Neutrophil (primary cell): Measurements from ENCODE around the gene PLSCR4.

Experiments used
- H3K27ac ChIP-seq: fragments of 200-600 bp; sonication (generic); 2 replicates; pipeline ENCODE4 v1.5.1; 2016; ENCODE audit warnings: mild to moderate bottlenecking, moderate library complexity
- H3K27me3 ChIP-seq: fragments of 200-600 bp; sonication (generic); 2 replicates; pipeline ENCODE4 v1.6.0; 2016; ENCODE audit warnings: mild to moderate bottlenecking
- H3K36me3 ChIP-seq: fragments of 200-600 bp; sonication (generic); 2 replicates; pipeline ENCODE4 v1.5.1; 2017
- H3K4me1 ChIP-seq, 2 experiments: fragments of 200-600 bp in 1 of 2; sonication (generic) in 1 of 2; 1 replicate in 1 of 2; 2 replicates in 1 of 2; pipeline versions ENCODE4 v1.5.1 to v1.6.1; 2013 to 2016; ENCODE audit warnings: low read depth in 1 of 2, low read length in 1 of 2, mild to moderate bottlenecking in 1 of 2, moderate library complexity in 1 of 2; ENCODE audit not compliant: control insufficient read depth in 1 of 2, insufficient read depth in 1 of 2
- H3K4me3 ChIP-seq, 2 experiments: fragments of 200-600 bp in 1 of 2; sonication (generic) in 1 of 2; 1 replicate in 1 of 2; 2 replicates in 1 of 2; pipeline ENCODE4 v1.5.1; 2013 to 2016; ENCODE audit warnings: low read depth in 1 of 2, low read length in 1 of 2, mild to moderate bottlenecking in 1 of 2, moderate library complexity in 1 of 2
- H3K9me3 ChIP-seq: fragments of 200-600 bp; sonication (generic); 2 replicates; pipeline ENCODE4 v1.5.1; 2016
- CTCF ChIP-seq: fragments of 200-600 bp; sonication (generic); IDR thresholded peaks from 2 replicates; pipeline ENCODE4 v1.5.1; 2016; ENCODE audit warnings: antibody characterized with exemption

Gene PLSCR4

GRCh38 chr3:146184241-146185015 lies 66.5 kb downstream of the PLSCR4 start:
- Histone ChIP-seq H3K9me3 (no peaks in the 10 kb centered on the region), H3K36me3 (no peaks in the 10 kb centered on the region), H3K4me1 (no peaks in the 10 kb centered on the region), H3K27ac (no peak overlapping the region), H3K4me3 (no peak overlapping the region), H3K27me3 (no peaks in the 10 kb centered on the region)
- TF ChIP-seq CTCF = no peak

GRCh38 chr3:146181216-146181615 lies 69.7 kb downstream of the PLSCR4 start:
- H3K4me3 ChIP-seq = no peak overlapping the region
- H3K4me1 ChIP-seq = no peaks in the 10 kb centered on the region
- H3K36me3 ChIP-seq = no peaks in the 10 kb centered on the region
- no peaks in the 10 kb centered on the region for H3K27me3 ChIP-seq
- H3K9me3 ChIP-seq = no peaks in the 10 kb centered on the region
- no peak for TF ChIP-seq CTCF
- no peak overlapping the region for H3K27ac ChIP-seq

GRCh38 chr3:146180376-146180775 lies 70.5 kb downstream of the PLSCR4 start:
- Histone ChIP-seq H3K4me3 (no peak overlapping the region), H3K36me3 (no peaks in the 10 kb centered on the region), H3K27me3 (no peaks in the 10 kb centered on the region), H3K9me3 (no peaks in the 10 kb centered on the region), H3K4me1 (no peaks in the 10 kb centered on the region), H3K27ac (no peak overlapping the region)
- no peak for TF ChIP-seq CTCF

GRCh38 chr3:146178006-146178689 lies 72.8 kb downstream of the PLSCR4 start:
- no peak for TF ChIP-seq CTCF
- Histone ChIP-seq H3K4me3 (no peak overlapping the region), H3K27ac (no peak overlapping the region), H3K36me3 (no peaks in the 10 kb centered on the region), H3K4me1 (no peaks in the 10 kb centered on the region), H3K27me3 (no peaks in the 10 kb centered on the region), H3K9me3 (no peaks in the 10 kb centered on the region)

- no peaks in the 10 kb centered on the region for H3K27me3 ChIP-seq
- H3K36me3 ChIP-seq = no peaks in the 10 kb centered on the region
- H3K4me3 ChIP-seq = no peak overlapping the region
- no peak for TF ChIP-seq CTCF
- no peaks in the 10 kb centered on the region for H3K4me1 ChIP-seq
- H3K27ac ChIP-seq = no peak overlapping the region
- H3K9me3 ChIP-seq = no peaks in the 10 kb centered on the region
Observed at GRCh38 chr3:146177519-146177918, 73.4 kb downstream of the PLSCR4 start.
